Neural cell (in vitro differentiated cells): ENCODE results near the gene MISP. TPM values are rescaled to one million over a fixed set of nuclear protein-coding genes. Genes with fewer than 3 reads are reported as not detected.
A peak's percentile ranks its signal among the peaks of the same experiment; 100 is the strongest.

Experiments
- H2AFZ ChIP-seq: fragments of 200-600, 300-800 bp; sonication (generic), shearing (Covaris generic); 2 replicates; pipeline ENCODE4 v1.6.0; 2014; ENCODE audit warnings: low read depth, mild to moderate bottlenecking, antibody characterized with exemption, low read length, moderate library complexity
- H3F3A ChIP-seq: fragments of 200-600 bp; shearing (Covaris generic); 2 replicates; pipeline ENCODE4 v1.6.1; 2016; ENCODE audit warnings: mild to moderate bottlenecking, moderate library complexity, mixed read lengths, antibody characterized with exemption, low read length; ENCODE audit not compliant: insufficient read depth, poor library complexity, severe bottlenecking
- H3K27ac ChIP-seq: fragments of 200-600, 300-800 bp; sonication (generic), shearing (Covaris generic); 2 replicates; pipeline ENCODE4 v1.5.1; 2014; ENCODE audit warnings: mild to moderate bottlenecking, low read length, moderate library complexity
- H3K27me3 ChIP-seq: fragments of 300-800, 200-600 bp; sonication (generic), shearing (Covaris generic); 2 replicates; pipeline ENCODE4 v1.6.0; 2014; ENCODE audit warnings: mild to moderate bottlenecking, low read depth, low read length, moderate library complexity; ENCODE audit not compliant: insufficient read depth
- H3K36me3 ChIP-seq: fragments of 300-800, 200-600 bp; sonication (generic), shearing (Covaris generic); 2 replicates; pipeline ENCODE4 v1.5.1; 2014; ENCODE audit warnings: mild to moderate bottlenecking, antibody characterized with exemption, low read length, moderate library complexity; ENCODE audit not compliant: insufficient read depth
- H3K4me2 ChIP-seq: fragments of 300-800, 200-600 bp; sonication (generic), shearing (Covaris generic); 2 replicates; pipeline ENCODE4 v1.6.0; 2014; ENCODE audit warnings: mild to moderate bottlenecking, low read length
- H3K4me3 ChIP-seq: fragments of 300-800, 200-600 bp; sonication (generic), shearing (Covaris generic); 2 replicates; pipeline ENCODE4 v1.5.1; 2014; ENCODE audit warnings: mild to moderate bottlenecking, low read length, moderate library complexity
- H3K79me2 ChIP-seq: fragments of 200-600 bp; shearing (Covaris generic); replicated peaks from 2 replicates; pipeline ENCODE4 v1.6.0; 2014; ENCODE audit warnings: mild to moderate bottlenecking, low read length, moderate library complexity; ENCODE audit not compliant: insufficient read depth
- H3K9ac ChIP-seq: fragments of 300-800, 200-600 bp; sonication (generic), shearing (Covaris generic); 2 replicates; pipeline ENCODE4 v1.6.1; 2016; ENCODE audit warnings: mild to moderate bottlenecking, low read length, mixed read lengths
- H3K9me2 ChIP-seq: fragments of 200-600 bp; shearing (Covaris generic); 2 replicates; pipeline ENCODE4 v1.6.1; 2016; ENCODE audit warnings: mild to moderate bottlenecking, low read length, mixed read lengths; ENCODE audit not compliant: insufficient read depth
- H3K9me3 ChIP-seq: fragments of 200-600, 300-800 bp; sonication (generic), shearing (Covaris generic); 2 replicates; pipeline ENCODE4 v1.6.1; 2016; ENCODE audit warnings: mild to moderate bottlenecking, mixed run types, low read length, moderate library complexity, mixed read lengths
- H4K20me1 ChIP-seq: fragments of 200-600 bp; shearing (Covaris generic); 2 replicates; pipeline ENCODE4 v1.6.1; 2016; ENCODE audit warnings: mild to moderate bottlenecking, mixed run types; ENCODE audit not compliant: insufficient read depth
- EP300 ChIP-seq: fragments of 450-650 bp; conservative IDR thresholded peaks from 2 replicates; pipeline ENCODE4 v1.6.1; 2014; ENCODE audit warnings: antibody characterized with exemption, mild to moderate bottlenecking, moderate library complexity; ENCODE audit not compliant: poor library complexity, severe bottlenecking
- EZH2 ChIP-seq: fragments of 200-600, 300-800 bp; shearing (Covaris generic), sonication (generic); IDR thresholded peaks from 2 replicates; pipeline ENCODE4 v1.6.1; 2014; ENCODE audit warnings: antibody characterized with exemption, low read length, borderline replicate concordance, mild to moderate bottlenecking; ENCODE audit not compliant: insufficient read depth, poor library complexity, severe bottlenecking
- MXI1 ChIP-seq: fragments of 450-650 bp; conservative IDR thresholded peaks from 2 replicates; pipeline ENCODE4 v1.6.1; 2014; ENCODE audit warnings: antibody characterized with exemption, mild to moderate bottlenecking; ENCODE audit not compliant: poor library complexity, severe bottlenecking
- POLR2AphosphoS5 ChIP-seq: IDR thresholded peaks from 2 replicates; pipeline ENCODE4 v1.6.1; 2012
- RAD21 ChIP-seq: fragments of 450-650 bp; conservative IDR thresholded peaks from 2 replicates; pipeline ENCODE4 v1.6.1; 2014; ENCODE audit warnings: antibody characterized with exemption, mild to moderate bottlenecking, moderate library complexity
- SMC3 ChIP-seq: fragments of 450-650 bp; conservative IDR thresholded peaks from 2 replicates; pipeline ENCODE4 v1.6.1; 2014; ENCODE audit warnings: antibody characterized with exemption, mild to moderate bottlenecking, moderate library complexity; ENCODE audit not compliant: poor library complexity
- TAF1 ChIP-seq: IDR thresholded peaks from 2 replicates; pipeline ENCODE4 v1.6.1; 2012; ENCODE audit warnings: low read depth
- polyA plus RNA-seq: library from polyadenylated mRNA; depleted of rRNA; stranded (reverse); fragments of >200 nt; gene quantifications from 2 replicates; pipeline ENCODE4 v1.2.3, GENCODE V29; 2014
- TF ChIP-seq, protein P1 (sequence below): IDR thresholded peaks from 2 replicates; pipeline ENCODE4 v1.6.1; 2012; ENCODE audit warnings: borderline replicate concordance
- TF ChIP-seq, protein P2 (sequence below): fragments of 450-650 bp; IDR thresholded peaks from 2 replicates; pipeline ENCODE4 v1.5.1; 2014; ENCODE audit warnings: antibody characterized with exemption, mild to moderate bottlenecking, moderate library complexity; ENCODE audit not compliant: poor library complexity, severe bottlenecking

The MISP gene
- polyA plus RNA-seq, 1 donor from 2014 or later: 0.98 TPM

DNA sequence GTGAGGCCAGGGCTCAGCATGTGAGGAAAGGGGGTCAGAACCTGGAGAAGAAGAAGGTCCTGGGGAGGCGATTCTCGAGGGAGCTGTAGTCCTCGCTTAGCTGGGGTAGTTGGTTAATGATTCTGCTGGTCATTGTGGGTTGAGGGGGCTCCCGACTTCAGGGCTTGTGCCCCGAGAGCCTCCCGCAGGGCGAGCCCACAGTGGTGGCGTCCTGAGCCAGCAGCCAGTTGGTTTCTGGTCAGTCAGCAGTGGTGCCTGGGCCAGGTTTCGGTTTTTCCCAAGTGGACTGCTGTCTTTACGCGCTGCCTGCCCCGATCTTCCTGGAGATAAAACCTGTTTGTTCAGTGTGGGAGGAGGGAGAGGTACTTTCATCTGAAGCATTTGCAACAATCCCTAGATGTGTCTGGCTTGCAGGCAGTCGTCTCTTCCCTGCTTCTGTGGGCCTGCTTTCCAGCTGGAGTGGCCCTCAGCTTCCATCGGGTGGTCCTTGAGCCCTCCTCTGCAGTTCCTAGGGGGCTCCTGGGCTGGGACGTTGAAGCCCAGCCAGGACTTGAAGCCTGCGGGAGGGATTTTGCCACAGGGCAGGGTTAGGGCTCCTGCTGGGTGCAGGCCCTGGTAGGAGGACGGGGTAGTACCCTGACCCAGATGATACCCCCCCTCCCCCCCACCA lies 49.6 kb downstream of the MISP start:
- H3K4me3 ChIP-seq: peak overlapping the region; percentile 10
- no peak overlapping the region for H3K27ac ChIP-seq
- H4K20me1 ChIP-seq: peaks cover 50% of the 10 kb centered on the region
- no peak overlapping the region for H3K9ac ChIP-seq
- H3K4me2 ChIP-seq: no peak overlapping the region
- H3K27me3 ChIP-seq: no peaks in the 10 kb centered on the region
- H3K79me2 ChIP-seq: peaks cover 62% of the 10 kb centered on the region
- no peaks in the 10 kb centered on the region for H3K36me3 ChIP-seq
- H3F3A ChIP-seq: no peaks in the 10 kb centered on the region
- TF ChIP-seq EZH2: no peak
- TF ChIP-seq, protein P1, sequence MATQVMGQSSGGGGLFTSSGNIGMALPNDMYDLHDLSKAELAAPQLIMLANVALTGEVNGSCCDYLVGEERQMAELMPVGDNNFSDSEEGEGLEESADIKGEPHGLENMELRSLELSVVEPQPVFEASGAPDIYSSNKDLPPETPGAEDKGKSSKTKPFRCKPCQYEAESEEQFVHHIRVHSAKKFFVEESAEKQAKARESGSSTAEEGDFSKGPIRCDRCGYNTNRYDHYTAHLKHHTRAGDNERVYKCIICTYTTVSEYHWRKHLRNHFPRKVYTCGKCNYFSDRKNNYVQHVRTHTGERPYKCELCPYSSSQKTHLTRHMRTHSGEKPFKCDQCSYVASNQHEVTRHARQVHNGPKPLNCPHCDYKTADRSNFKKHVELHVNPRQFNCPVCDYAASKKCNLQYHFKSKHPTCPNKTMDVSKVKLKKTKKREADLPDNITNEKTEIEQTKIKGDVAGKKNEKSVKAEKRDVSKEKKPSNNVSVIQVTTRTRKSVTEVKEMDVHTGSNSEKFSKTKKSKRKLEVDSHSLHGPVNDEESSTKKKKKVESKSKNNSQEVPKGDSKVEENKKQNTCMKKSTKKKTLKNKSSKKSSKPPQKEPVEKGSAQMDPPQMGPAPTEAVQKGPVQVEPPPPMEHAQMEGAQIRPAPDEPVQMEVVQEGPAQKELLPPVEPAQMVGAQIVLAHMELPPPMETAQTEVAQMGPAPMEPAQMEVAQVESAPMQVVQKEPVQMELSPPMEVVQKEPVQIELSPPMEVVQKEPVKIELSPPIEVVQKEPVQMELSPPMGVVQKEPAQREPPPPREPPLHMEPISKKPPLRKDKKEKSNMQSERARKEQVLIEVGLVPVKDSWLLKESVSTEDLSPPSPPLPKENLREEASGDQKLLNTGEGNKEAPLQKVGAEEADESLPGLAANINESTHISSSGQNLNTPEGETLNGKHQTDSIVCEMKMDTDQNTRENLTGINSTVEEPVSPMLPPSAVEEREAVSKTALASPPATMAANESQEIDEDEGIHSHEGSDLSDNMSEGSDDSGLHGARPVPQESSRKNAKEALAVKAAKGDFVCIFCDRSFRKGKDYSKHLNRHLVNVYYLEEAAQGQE: no peak
- TF ChIP-seq MXI1: no peak
- TF ChIP-seq RAD21: no peak
- TF ChIP-seq, protein P2, sequence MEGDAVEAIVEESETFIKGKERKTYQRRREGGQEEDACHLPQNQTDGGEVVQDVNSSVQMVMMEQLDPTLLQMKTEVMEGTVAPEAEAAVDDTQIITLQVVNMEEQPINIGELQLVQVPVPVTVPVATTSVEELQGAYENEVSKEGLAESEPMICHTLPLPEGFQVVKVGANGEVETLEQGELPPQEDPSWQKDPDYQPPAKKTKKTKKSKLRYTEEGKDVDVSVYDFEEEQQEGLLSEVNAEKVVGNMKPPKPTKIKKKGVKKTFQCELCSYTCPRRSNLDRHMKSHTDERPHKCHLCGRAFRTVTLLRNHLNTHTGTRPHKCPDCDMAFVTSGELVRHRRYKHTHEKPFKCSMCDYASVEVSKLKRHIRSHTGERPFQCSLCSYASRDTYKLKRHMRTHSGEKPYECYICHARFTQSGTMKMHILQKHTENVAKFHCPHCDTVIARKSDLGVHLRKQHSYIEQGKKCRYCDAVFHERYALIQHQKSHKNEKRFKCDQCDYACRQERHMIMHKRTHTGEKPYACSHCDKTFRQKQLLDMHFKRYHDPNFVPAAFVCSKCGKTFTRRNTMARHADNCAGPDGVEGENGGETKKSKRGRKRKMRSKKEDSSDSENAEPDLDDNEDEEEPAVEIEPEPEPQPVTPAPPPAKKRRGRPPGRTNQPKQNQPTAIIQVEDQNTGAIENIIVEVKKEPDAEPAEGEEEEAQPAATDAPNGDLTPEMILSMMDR: no peak
- TF ChIP-seq POLR2AphosphoS5: no peak
- TF ChIP-seq SMC3: no peak
- no peak for TF ChIP-seq EP300
- no peak for TF ChIP-seq TAF1
- no peaks in the 10 kb centered on the region for H3K9me3 ChIP-seq
- no peaks in the 10 kb centered on the region for H3K9me2 ChIP-seq
- no peak overlapping the region for H2AFZ ChIP-seq

DNA sequence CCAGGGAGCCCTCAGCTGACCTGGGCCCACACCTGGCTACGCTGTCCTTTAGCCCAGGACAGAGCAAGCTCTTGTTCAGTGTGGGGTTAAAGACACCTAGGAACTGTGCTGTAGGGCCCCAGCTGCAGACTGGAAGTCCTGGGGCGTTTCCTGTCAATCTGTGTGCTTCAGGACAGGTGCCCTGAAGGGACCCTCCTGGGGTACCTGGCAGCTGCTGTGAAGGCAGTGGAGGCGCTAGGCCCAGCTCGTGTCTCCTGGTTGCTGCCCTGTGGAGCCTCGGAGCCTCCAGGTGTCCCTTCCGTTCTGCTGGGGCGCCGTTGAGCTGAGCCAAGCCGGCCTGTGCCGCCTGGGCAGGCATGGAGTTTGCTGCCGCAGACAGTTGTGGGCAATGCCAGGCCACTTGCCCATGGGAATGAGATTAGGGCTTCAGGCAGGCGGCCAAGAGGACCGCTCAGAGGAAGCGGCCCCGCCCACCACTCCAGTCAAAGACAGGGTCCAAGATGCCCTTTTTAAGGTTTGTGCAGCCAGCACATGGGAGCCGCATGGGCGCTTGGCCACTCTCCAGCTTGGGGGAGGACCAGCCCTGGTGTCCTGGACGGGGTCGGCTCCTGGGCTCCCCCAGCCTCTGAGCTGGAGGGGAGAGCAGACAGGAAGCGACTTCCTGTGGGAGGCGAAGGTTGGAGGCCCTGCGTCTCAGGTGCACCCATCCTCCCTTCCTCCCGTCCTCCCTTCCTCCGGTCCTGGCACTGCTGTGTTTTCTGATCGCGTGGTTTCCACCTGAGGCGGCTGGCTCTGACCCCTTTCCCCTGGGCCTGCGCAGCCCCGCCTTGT lies 50.3 kb downstream of the MISP start:
- peaks cover 50% of the 10 kb centered on the region for H4K20me1 ChIP-seq
- H3K4me2 ChIP-seq: no peak overlapping the region
- H3K4me3 ChIP-seq: no peak overlapping the region
- H3K9me2 ChIP-seq: no peaks in the 10 kb centered on the region
- H2AFZ ChIP-seq: no peak overlapping the region
- H3K27ac ChIP-seq: no peak overlapping the region
- TF ChIP-seq SMC3: no peak
- TF ChIP-seq RAD21: no peak
- H3K27me3 ChIP-seq: no peaks in the 10 kb centered on the region
- H3K36me3 ChIP-seq: no peaks in the 10 kb centered on the region
- peaks cover 62% of the 10 kb centered on the region for H3K79me2 ChIP-seq
- no peaks in the 10 kb centered on the region for H3F3A ChIP-seq
- H3K9ac ChIP-seq: no peak overlapping the region
- H3K9me3 ChIP-seq: no peaks in the 10 kb centered on the region
